GM19324 (cell line): Measurements from ENCODE around the gene ALDOC.
"Not testable (repeated sequence)": the region's sequence is repeated elsewhere in the genome, so short reads cannot be mapped to it uniquely, and the experiment has no call there.

Experiments
- ATAC-seq: cut with Tn5 transposase; IDR thresholded peaks from one replicate; pipeline ENCODE4 v1.9.1; 2021; ENCODE audit warnings: mild to moderate bottlenecking, moderate library complexity; ENCODE audit not compliant: unreplicated experiment, low FRiP score

The ALDOC gene

GRCh38 chr17:28576758-28577465 is at the start of gene ALDOC:
Gene ALDOC (minus strand): TSS chr17:28576895. CDS start chr17:28575532, 1,363 bp downstream.
- peak; percentile 77 for ATAC-seq

DNA sequence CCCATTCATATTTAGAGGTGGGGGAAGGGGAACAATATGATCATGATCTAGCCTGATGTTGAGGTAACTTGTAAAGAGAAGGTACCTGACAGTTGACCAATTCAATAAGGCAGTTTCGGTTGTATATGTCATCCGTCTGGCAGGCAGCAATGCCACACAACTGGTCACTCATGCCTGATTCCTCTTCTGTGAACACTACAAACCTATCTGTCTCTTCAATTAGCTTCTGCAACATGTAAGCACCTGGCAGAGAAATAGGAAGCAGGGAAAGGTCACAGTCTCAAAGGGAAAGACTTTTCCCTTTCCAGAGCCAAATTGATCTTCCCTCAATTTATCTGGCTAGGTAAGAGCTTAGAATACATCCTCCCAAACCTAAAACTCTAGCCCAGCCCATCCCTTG is 47.5 kb upstream of the ALDOC start:
- no peak for ATAC-seq

- no peak for ATAC-seq
Observed at GRCh38 chr17:28623696-28624095, 47.0 kb upstream of the ALDOC start.

- no peak for ATAC-seq
Observed at GRCh38 chr17:28622186-28622585, 45.5 kb upstream of the ALDOC start.

DNA sequence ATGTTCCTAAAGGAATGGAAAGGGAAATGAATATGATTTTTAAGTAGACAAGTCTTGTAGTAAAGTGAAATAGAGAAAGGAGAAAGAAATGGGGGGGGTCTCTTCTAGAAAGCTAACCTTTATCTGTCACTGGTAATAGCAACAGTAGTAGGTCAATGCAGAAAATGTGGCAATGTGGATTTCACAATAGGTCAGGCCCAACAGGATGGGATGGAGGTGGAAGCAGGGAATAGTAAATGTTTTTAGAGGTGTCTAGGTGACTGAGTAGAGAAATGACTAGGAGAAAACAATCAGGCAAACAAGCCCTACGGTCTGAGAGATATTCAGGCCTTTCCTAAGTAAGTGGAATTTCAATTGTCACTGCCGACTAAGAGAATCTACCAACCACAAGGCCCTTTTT is 43.3 kb upstream of the ALDOC start:
- ATAC-seq = no peak

DNA sequence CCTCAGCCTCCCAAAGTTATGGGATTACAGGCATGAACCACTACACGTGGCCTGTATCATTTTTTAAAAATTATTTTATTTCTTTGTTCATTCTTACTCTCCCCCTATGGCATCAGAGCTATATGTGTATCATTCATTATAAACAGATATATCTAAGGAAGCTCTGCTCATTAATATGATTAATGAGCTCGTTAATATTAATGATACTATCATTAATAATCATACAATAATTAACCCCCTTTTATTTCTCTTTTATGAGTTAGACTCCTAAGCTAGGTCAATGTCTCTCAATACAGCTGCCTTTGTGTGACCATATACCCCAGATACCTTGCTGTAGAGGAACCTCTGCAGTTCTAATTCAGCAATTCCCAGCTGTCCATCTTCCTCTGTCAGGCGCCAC is 41.8 kb upstream of the ALDOC start:
- no peak for ATAC-seq

GRCh38 chr17:28616281-28616680 is 39.6 kb upstream of the ALDOC start:
- no peak for ATAC-seq

GRCh38 chr17:28615260-28615940 is 38.7 kb upstream of the ALDOC start:
- no peak for ATAC-seq

GRCh38 chr17:28613931-28614381 is 37.3 kb upstream of the ALDOC start, which contains the start of gene RSKR:
Gene RSKR (minus strand): TSS chr17:28614185. CDS start chr17:28614161, 24 bp downstream.
- ATAC-seq = no peak

- no peak for ATAC-seq
Observed at GRCh38 chr17:28612936-28613872, 36.5 kb upstream of the ALDOC start.

DNA sequence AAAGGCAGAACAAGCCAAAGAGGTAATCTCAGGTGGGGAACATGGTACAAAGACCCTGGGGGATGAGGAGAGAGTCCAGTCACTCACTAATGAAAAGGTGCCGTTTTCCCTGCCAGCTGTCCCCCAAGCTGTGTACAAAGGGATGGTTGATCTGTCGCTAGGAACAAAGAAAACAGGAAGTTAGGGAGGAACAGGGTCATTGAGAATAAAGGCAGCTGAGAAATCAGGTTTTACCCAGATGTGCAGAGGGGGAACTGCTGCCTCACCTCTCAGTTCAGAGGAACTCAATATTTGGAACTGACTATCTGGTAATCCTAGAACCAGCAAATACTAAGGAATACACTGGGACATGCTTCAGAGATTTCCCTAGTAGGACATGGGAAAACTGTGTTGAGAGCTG is 35.8 kb upstream of the ALDOC start:
- no peak for ATAC-seq

GRCh38 chr17:28610376-28610775 is 33.7 kb upstream of the ALDOC start:
- no peak for ATAC-seq

GRCh38 chr17:28604031-28604430 is 27.3 kb upstream of the ALDOC start:
- not testable (repeated sequence) for ATAC-seq

- peak; percentile 35 for ATAC-seq
Observed at GRCh38 chr17:28599311-28600184, 22.9 kb upstream of the ALDOC start.

DNA sequence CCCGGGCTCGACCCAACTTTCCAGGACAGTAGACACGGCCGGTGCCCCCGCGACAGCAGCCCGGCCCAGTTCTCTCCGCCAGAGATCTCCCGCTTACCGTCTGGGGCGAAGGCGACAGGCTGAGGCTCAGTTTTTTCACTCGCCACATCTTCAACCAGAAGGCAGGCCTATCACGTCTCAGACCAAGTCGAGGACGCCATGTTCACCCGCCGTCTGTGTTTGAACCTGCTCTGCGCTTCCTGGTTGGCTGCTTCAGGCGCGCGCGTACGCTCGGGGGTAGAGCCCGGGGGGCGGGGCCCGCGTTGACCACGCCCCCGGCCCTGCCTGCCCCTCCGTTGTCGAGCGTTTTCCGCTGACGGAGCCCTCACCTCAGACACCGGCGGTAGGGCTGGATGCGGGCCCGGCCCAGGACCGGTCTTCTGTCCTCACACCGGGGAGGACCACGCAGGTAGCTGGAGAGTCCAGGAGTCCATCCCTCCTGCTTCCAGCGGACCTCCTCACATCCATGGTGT is 22.2 kb upstream of the ALDOC start, which contains the start of gene SPAG5:
TSS of gene SPAG5 (minus strand) at position 227 of the 512 bp plus-strand sequence. CDS start at position 148, 79 bp downstream.
- peak; percentile 87 for ATAC-seq

- ATAC-seq = peak; percentile 4
Observed at GRCh38 chr17:28598389-28598788, 21.7 kb upstream of the ALDOC start.

- no peak for ATAC-seq
Observed at GRCh38 chr17:28597606-28598383, 21.1 kb upstream of the ALDOC start.

DNA sequence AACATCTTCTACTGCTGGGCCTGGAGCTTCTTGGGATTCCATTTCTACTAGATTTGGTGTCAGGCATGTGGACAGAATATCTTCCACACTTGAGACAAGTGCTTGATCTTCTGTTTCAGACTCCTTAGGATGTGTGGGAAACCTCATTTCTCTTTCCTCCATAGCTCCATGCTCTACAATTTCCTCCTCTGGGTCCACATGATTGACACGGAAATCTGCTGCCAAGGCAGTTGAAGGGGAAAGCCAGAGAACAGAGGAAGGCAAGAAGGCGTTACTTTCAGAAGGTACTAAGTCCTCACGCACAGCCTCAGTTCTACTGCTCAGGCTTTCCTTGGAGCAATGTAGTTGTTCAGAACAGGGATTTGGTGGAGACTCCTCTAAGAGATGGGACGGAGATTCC is 15.6 kb upstream of the ALDOC start:
- no peak for ATAC-seq

DNA sequence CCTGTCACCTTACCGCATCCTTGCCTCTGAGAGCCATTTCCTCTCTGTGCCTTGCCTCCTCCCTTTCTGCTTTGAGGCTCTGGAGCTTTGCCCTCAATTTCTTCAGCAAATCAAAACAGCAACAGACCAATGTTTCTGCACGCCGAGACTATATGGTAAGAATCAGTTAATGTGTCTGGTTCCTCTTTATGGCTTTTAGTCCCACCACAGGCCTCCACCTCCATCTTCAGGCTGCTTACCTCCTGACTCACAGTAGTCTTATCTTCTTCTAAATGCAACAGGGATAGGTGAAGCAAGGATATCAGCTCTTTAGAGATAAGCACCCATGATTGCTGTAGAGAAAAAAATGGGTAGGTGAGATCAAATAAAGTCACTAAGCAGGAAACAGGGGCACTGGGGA is 9.2 kb upstream of the ALDOC start:
- ATAC-seq = no peak
